CD4-positive, alpha-beta T cell treated with Interferon alpha-2 for 1 hour (primary cell): ENCODE data around the gene TXNRD2.

Experiments
- DNase-seq, 2 donors: peaks; one replicate each; pipeline ENCODE4 v3.0.0-alpha.2; 2020 to 2022

The TXNRD2 gene

GRCh38 chr22:19941365-19942082 lies at the start of gene TXNRD2, which contains the start of gene COMT:
Gene TXNRD2, minus strand, starts transcription at chr22:19941818. Its CDS starts 15 bp downstream, at chr22:19941803.
Gene COMT, plus strand, starts transcription at chr22:19941772. Its CDS starts 20,755 bp downstream, at chr22:19962527.
- DNase-seq, result peak; percentile 60 to 77

GRCh38 chr22:19991395-19991644 lies 49.7 kb upstream of the TXNRD2 start:
- DNase-seq, result no peak

- no peak for DNase-seq
Measured at GRCh38 chr22:19990609-19991394, 49.2 kb upstream of the TXNRD2 start.

GRCh38 chr22:19990188-19990587 lies 48.6 kb upstream of the TXNRD2 start:
- no peak for DNase-seq

- no peak for DNase-seq
Measured at GRCh38 chr22:19989725-19990067, 48.1 kb upstream of the TXNRD2 start.

- no peak for DNase-seq
Measured at GRCh38 chr22:19988965-19989724, 47.5 kb upstream of the TXNRD2 start.

GRCh38 chr22:19988331-19988808 lies 46.8 kb upstream of the TXNRD2 start:
- no peak for DNase-seq

- no peak for DNase-seq
Measured at GRCh38 chr22:19987394-19988306, 46.0 kb upstream of the TXNRD2 start.

GRCh38 chr22:19986410-19987341 lies 45.1 kb upstream of the TXNRD2 start:
- DNase-seq, result peak; percentile 57 to 65

- no peak for DNase-seq
Measured at GRCh38 chr22:19986011-19986409, 44.4 kb upstream of the TXNRD2 start.

- DNase-seq, result no peak
Measured at GRCh38 chr22:19984851-19985811, 43.5 kb upstream of the TXNRD2 start.

GRCh38 chr22:19984201-19984753 lies 42.7 kb upstream of the TXNRD2 start:
- no peak for DNase-seq

GRCh38 chr22:19983741-19984140 lies 42.1 kb upstream of the TXNRD2 start:
- DNase-seq, result no peak

- no peak for DNase-seq
Measured at GRCh38 chr22:19982991-19983578, 41.5 kb upstream of the TXNRD2 start.

- no peak for DNase-seq
Measured at GRCh38 chr22:19981961-19982920, 40.6 kb upstream of the TXNRD2 start.

GRCh38 chr22:19981171-19981960 lies 39.7 kb upstream of the TXNRD2 start:
- no peak for DNase-seq

GRCh38 chr22:19980766-19981165 lies 39.1 kb upstream of the TXNRD2 start:
- no peak for DNase-seq
